CD4-positive, alpha-beta T cell treated with Interleukin-2 at 100 ng/mL for 4 hours (primary cell): Measurements from ENCODE around the gene CRTAP.
"Not testable (repeated sequence)": the region's sequence is repeated elsewhere in the genome, so short reads cannot be mapped to it uniquely, and the experiment has no call there.

Experiments used
- DNase-seq: peaks from one replicate; pipeline ENCODE4 v3.0.0-alpha.2; 2020; ENCODE audit warnings: low spot score

Gene CRTAP

DNA sequence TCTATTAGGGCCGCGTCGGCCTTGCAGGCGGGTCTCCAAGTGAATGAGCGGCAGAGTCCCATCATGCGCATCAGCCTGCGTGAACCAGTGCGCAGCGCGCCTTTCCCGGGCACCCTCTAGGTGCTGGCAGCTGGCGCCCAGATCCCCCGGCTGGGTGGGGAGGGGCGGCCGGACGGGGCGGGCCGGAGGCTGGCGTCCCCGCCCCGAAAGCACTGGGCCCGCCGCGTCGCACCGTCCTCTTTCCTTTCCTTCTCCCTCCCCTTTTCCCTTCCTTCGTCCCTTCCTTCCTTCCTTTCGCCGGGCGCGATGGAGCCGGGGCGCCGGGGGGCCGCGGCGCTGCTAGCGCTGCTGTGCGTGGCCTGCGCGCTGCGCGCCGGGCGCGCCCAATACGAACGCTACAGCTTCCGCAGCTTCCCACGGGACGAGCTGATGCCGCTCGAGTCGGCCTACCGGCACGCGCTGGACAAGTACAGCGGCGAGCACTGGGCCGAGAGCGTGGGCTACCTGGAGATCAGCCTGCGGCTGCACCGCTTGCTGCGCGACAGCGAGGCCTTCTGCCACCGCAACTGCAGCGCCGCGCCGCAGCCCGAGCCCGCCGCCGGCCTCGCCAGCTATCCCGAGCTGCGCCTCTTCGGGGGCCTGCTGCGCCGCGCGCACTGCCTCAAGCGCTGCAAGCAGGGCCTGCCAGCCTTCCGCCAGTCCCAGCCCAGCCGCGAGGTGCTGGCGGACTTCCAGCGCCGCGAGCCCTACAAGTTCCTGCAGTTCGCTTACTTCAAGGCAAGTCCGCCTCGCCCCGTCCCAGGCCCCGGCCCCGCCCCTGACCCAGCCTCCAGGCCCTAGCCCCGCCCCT is at the start of gene CRTAP:
Gene CRTAP, plus strand, starts transcription at position 243 of the 850 bp plus-strand sequence. Its CDS starts 64 bp downstream, at position 307.
- peak; percentile 89 for DNase-seq

- DNase-seq, result peak; percentile 53
Measured at GRCh38 chr3:33064929-33065328, 48.9 kb upstream of the CRTAP start.

GRCh38 chr3:33067484-33067883 is 46.3 kb upstream of the CRTAP start:
- peak; percentile 59 for DNase-seq

DNA sequence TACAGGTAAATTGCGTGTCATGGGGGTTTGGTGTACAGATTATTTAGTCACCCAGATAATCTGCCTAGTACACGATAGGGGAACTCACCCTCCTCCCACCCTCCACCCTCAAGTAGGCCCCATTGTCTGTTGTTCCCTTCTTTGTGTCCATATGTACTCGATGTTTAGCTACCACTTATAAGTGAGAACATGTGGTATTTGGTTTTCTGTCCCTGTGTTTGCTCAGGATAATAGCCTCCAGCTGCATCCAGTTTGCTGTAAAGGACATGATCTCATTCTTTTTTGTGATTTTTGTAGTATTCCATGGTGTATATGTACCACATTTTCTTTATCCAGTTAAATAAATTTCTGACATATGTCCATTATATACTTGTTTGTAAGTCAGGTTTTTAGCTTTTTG is 44.0 kb upstream of the CRTAP start:
- DNase-seq, result not testable (repeated sequence)

- no peak for DNase-seq
Measured at GRCh38 chr3:33071181-33071580, 42.6 kb upstream of the CRTAP start.

DNA sequence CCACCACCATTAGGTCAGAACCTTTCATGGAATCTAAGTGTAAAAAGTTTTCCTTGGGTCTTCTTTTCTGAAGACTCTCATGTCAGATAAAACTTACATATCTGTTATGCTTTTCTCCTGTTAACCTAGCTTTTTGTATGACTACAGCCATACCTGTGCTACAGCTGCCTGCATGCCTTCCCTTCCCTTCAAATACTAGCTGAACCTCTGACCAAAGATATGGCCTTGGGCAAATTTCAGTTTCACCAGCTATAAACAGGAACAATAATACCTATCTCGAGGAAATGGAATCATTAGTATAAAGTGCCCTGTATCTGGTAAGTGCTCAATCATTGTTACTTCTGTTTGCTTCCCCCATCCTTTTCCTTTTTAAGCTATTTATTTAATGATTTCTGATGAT is 41.9 kb upstream of the CRTAP start:
- DNase-seq, result no peak

DNA sequence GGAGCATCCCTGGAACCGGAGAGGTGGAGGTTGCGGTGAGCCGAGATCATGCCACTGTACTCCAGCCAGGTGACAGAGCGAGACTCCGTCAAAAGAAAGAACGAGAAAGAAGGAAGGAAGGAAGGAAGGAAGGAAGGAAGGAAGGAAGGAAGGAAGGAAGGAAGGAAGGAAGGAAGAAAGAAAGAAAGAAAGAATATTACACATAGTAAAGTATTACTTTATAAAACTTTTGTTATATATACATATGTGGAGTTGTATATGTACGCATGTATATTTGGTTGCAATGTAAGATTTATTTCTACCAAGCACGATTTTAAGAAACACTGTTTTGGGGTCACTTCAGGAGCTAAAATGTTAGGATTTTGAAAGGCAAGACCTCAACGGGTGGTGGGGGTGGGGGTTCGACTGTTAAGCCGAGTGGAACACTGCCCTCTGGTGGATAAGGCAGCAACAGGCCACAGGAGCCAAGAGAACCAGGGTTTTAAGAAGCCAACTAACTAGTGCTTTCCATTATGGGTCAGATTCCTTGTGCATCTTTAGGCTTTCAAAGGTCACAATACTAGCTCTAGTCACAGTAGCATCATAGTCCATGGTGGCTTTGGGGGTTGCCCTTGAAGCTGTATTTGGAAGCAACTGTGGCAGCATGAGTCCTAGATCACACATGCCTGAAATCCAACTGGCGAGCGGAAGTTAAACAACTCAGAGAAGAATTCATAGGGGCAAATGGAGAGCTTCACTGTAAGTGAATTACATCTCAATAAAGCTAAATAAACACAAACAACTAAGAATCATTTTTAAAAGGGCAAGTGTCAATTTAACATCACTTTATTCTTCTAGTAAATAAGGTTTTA is 39.4 kb upstream of the CRTAP start:
- DNase-seq, result peak; percentile 75

DNA sequence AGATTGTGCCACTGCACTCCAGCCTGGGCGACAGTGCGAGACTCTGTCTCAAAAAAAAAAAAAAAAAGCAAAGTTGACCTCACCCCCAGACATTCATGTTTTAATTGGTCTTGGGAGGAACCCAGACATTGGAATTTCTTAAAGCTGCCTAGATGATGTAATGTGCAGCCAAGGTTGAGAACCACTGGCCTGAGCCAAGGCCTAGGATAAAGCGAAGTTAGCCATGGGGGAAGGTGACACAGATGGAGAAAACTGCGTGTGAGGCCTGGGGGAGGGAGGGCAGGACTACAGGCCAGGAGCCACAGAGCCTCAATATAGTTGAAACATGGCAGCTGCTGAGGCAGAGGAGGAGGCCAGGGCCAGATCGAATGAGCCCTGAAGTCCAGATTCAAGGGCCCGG is 37.8 kb upstream of the CRTAP start:
- no peak for DNase-seq

DNA sequence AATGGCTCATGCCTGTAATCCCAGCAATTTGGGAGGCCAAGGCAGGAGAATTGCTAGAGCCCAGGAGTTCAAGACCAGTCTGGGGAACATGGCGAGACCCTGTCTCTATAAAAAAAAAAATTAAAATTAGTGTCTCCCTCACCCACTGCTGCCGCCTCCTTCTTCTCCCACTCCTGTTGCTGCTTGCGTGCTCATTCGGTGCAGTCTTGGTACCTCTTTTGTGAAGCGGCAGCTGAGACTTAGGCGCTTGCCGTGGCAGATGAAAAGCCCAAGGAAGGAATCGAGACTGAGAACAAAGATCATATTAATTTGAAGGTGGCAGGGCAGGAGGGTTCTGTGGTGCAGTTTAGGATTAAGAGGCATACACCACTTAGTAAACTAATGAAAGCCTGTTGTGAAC is 36.9 kb upstream of the CRTAP start:
- no peak for DNase-seq

GRCh38 chr3:33077976-33078375 is 35.8 kb upstream of the CRTAP start:
- no peak for DNase-seq

DNA sequence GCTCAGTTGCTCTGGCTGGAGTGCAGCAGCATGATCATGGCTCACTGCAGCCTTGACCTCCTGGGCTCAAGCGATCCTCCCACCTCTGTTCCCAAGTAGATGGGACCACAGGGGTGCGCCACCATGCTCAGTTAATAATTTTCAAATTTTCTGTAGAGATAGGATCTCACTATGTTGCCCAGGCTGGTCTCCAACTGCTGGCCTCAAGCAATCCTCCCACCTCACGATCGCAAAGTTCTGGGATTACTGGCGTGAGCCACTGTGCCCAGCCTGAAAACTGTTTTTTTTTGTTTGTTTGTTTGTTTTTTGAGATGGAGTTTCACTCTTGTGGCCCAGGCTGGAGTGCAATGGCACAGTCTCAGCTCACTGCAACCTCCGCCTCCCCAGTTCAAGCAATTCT is 34.0 kb upstream of the CRTAP start:
- not testable (repeated sequence) for DNase-seq

DNA sequence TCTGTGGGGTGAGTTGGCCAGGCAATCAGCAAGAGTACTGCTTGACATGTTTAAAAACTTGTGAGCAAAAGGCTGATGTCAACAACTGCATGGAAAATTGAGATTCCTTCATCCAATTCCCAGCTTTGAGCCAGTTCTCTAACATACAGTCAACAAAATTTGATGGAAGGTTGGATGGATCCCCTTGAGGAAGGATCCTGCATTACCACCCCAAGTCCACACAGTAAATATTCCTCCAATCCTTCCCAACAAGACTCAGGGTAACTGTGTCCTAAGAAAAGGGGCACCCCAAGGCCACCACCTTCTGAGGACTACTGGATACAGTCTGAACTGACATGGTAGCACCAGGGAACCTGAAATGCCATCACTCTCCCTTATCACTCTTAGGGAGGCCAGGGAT is 32.0 kb upstream of the CRTAP start:
- DNase-seq, result no peak

DNA sequence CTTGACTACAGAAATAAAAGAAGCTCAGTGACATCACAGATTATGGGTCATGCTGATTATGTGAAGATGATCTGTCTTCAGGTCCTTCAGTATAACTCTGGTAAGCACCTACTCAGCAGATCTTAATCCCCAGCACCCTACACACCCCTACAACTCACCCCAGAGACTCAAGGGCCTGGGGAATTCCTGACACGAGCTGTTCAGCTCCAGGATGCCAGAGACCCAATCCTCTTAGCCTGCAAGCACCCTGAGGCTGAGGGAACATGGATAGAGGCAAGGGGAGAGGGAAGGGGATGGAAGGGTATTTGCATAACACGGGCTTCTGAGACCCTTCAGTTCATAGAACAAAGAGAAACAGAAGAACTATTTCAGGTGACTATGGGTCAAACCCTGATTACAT is 29.9 kb upstream of the CRTAP start:
- no peak for DNase-seq

DNA sequence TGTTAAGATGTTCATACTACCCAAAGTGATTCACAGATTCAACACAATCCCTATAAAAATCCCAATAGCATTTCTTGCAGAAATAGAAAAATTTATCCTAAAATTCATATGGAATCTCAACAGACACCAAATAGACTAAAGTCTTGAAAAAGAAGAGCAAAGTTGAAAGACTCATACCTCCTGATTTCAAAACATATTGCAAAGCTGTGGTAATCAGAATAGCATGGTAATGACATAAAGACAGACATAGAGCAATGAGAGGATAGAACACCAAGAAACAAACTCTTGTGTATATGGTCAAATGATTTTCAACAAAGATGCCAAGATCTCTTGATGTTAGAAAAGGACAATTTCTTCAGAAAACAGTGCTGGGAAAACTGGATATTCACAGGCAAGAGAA is 25.1 kb upstream of the CRTAP start:
- DNase-seq, result no peak

DNA sequence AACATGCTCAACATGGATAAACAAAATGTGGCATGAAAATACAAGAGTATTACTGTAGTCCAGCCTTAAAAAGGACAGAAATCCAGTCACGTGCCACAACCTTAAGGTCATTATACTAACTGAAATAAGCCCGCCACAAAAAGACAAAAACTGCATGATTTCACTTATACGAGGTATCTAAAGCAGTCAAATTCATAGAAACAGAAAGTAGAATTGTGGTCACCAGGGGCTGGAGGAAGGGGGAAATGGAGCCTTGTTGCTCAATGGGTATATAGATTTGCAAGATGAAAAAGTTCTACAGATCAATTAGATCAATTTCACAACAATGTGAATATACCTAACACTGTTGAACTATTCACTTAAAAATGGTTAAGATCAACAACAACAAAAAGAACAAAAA is 24.3 kb upstream of the CRTAP start:
- DNase-seq, result peak; percentile 44

DNA sequence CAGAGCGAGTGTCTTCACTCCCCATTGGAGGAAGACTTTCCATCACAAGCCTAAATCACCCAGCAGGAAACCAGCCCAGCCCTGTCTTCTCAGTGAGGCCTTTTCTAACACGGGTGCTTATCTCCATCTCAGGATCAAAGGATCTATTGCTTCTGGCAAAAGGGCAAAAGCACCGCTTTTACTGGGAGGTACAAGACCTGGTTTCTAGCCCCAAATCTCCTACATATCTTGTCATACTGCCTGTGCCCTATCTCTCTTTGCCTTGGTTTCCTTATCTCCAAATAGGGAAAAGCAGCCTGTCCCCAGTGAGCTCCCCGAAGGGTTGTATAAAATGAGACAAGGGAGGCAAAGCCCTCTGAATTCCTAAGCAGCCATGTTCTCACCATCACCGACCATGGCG is 22.1 kb upstream of the CRTAP start:
- DNase-seq, result no peak

GRCh38 chr3:33092496-33093254 is 21.1 kb upstream of the CRTAP start:
- no peak for DNase-seq

GRCh38 chr3:33093847-33094246 is 20.0 kb upstream of the CRTAP start:
- DNase-seq, result no peak

DNA sequence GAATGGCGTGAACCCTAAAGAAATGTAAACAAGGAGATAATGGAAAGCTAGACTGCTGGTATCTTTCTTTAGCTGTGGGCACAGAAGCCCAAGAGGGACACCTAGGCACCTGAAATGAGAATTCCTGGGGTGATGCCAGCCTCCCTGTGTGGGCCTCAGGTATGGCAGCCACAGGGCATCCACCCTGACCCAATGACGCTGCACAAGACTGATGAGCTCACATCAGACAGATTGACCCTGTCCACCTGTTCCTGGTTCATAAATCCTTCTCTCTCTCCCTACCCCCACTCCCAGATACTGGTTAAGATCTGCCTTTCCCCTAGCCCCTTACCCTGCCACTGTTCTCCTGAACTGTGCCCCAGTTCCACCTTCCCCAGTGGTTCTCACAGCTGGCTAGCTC is 18.4 kb upstream of the CRTAP start:
- DNase-seq, result no peak

DNA sequence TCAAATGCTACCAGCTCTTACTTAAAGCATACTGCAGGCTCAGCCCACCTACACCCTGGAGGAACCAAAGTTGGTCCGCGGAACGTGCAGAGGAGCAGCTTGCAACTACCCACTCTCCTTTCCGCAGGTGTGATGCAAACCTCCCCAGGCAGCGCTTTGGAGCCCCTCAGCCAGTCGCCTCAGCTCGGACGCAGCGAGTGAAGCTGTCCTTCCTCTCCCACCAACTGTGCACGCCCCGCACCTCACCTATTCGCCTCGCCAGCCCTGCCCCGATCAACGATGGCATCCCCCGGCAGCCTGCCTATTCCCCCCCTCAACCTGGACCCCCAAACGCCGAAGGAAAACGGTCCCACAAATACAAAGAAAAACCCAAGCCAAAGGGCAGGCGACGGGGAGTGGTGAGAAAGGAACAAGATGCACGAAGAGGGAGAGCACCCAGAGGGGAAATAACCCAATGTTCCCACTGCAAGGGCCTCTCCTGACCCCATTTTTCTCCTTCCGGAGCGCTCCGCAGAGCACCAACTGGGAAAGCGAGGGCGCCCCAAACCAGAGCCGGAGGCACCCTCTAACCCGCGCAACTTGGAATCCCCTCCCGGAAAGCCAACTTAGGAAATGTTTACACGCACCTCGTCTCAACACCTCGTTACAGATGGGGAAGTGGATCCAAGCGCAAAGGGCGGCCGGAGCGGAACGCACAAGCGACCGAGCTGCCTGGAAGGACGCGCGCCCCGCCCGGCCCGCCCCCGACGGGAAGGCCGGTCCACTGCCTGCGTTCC is 17.5 kb upstream of the CRTAP start:
- DNase-seq, result peak; percentile 41

- no peak for DNase-seq
Measured at GRCh38 chr3:33099109-33099645, 14.6 kb upstream of the CRTAP start.
